Activated B cell treated with CpG ODN at 0.5 μM for 24 hours (primary cell): ENCODE measurements around the gene TIMM10. TPM values are rescaled to one million over a fixed set of nuclear protein-coding genes. Genes with fewer than 3 reads are reported as not detected.

ENCODE experiments used
- ATAC-seq: fragments of 200-7000 bp; cut with Tn5 transposase; one replicate; pipeline ENCODE4 v1.10.0; 2021; ENCODE audit warnings: low read depth, mild to moderate bottlenecking, moderate library complexity
- CTCF ChIA-PET: fragments of 350-600 bp; sonication (Branson Sonifier 250); formaldehyde crosslinking; loops from one replicate; lab custom pipeline; 2021; ENCODE audit warnings: antibody characterized with exemption; lab: Charles Lee
- POLR2A ChIA-PET: fragments of 350-600 bp; sonication (Branson Sonifier 250); formaldehyde crosslinking; loops from one replicate; lab custom pipeline; 2021; ENCODE audit warnings: antibody characterized with exemption; lab: Charles Lee
- DNase-seq: peaks from one replicate; pipeline ENCODE4 v3.0.0; 2022
- H3K27ac Mint-ChIP-seq: one replicate; pipeline ENCODE4 v1.8.0; 2020; ENCODE audit warnings: mixed read lengths
- H3K27me3 Mint-ChIP-seq: one replicate; pipeline ENCODE4 v1.8.0; 2021; ENCODE audit warnings: mixed read lengths
- H3K36me3 Mint-ChIP-seq: one replicate; pipeline ENCODE4 v1.8.0; 2021; ENCODE audit warnings: low read depth, mixed read lengths
- H3K4me1 Mint-ChIP-seq: one replicate; pipeline ENCODE4 v1.8.0; 2021; ENCODE audit warnings: mixed read lengths
- H3K4me3 Mint-ChIP-seq: one replicate; pipeline ENCODE4 v1.8.0; 2020; ENCODE audit warnings: mild to moderate bottlenecking, mixed read lengths
- H3K9me3 Mint-ChIP-seq: one replicate; pipeline ENCODE4 v1.8.0; 2020; ENCODE audit warnings: mixed read lengths
- CTCF ChIP-seq: fragments of 200-600 bp; IDR thresholded peaks from one replicate; pipeline ENCODE4 v1.8.0; 2022; ENCODE audit warnings: antibody characterized with exemption, mild to moderate bottlenecking
- intact Hi-C: fragments of 100-400 bp; cut with micrococcal nuclease; formaldehyde crosslinking; loops from one replicate; pipeline ENCODE4 v1.15.1; 2024
- total RNA-seq: library from RNA; stranded (reverse); gene quantifications from 2 replicates; pipeline ENCODE4 v1.2.3, GENCODE V29; 2022

Gene TIMM10
- total RNA-seq, 1 donor from 2014 or later = 100 TPM

GRCh38 chr11:57500926-57501325 lies 29.6 kb downstream of the TIMM10 start:
- no peak for ATAC-seq
- Mint-ChIP-seq H3K9me3 (no peaks in the 10 kb centered on the region), H3K27ac (no peak overlapping the region), H3K27me3 (no peaks in the 10 kb centered on the region), H3K36me3 (peaks cover 11% of the 10 kb centered on the region), H3K4me3 (no peak overlapping the region), H3K4me1 (peaks cover 6% of the 10 kb centered on the region)
- ChIA-PET POLR2A (no interaction called here), CTCF (interaction anchor here (1.9 kb wide), 1 partner anchor 7 kb away, joined by 13 read pairs; no protein-coding TSS in a partner anchor)
- DNase-seq = no peak
- intact Hi-C loops = no loop called here
- TF ChIP-seq CTCF = no peak

DNA sequence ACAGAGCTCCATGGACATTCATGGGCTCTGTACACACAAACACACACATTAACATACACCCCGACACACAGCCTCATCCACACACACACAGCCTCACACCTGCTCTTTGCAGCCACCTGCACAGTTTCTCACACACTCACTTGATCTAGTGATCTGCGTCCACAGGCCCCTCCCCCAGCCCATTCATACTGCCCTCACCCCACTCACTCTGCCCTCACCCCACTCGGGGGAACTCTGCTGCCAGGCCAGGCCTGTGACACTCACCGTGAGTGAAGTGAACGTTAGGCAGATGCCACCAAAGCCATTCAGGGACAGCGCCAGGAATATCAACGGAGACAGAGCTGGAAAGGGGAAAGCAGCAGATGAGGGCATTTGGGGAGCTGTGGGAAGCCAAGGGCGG lies 30.0 kb downstream of the TIMM10 start:
- no peak overlapping the region for H3K4me3 Mint-ChIP-seq
- ATAC-seq (no peak), DNase-seq (no peak)
- intact Hi-C loops = no loop called here
- H3K36me3 Mint-ChIP-seq = peaks cover 11% of the 10 kb centered on the region
- TF ChIP-seq CTCF = no peak
- H3K9me3 Mint-ChIP-seq = no peaks in the 10 kb centered on the region
- ChIA-PET POLR2A (no interaction called here), CTCF (no interaction called here)
- no peak overlapping the region for H3K27ac Mint-ChIP-seq
- peaks cover 6% of the 10 kb centered on the region for H3K4me1 Mint-ChIP-seq
- no peaks in the 10 kb centered on the region for H3K27me3 Mint-ChIP-seq

- Mint-ChIP-seq H3K27me3 (no peaks in the 10 kb centered on the region), H3K27ac (no peak overlapping the region), H3K4me3 (no peak overlapping the region), H3K9me3 (no peaks in the 10 kb centered on the region), H3K36me3 (peaks cover 11% of the 10 kb centered on the region), H3K4me1 (peaks cover 6% of the 10 kb centered on the region)
- POLR2A ChIA-PET = interaction anchor here (0.5 kb wide), 1 partner anchor 43 kb away, joined by 3 read pairs; no protein-coding TSS in a partner anchor
- DNase-seq = no peak
- CTCF ChIA-PET = no interaction called here
- intact Hi-C loops = loop anchor here (1.0 to 2.0 kb wide), 2 partner anchors 15 to 16 kb away; partner anchors contain the start of gene SLC43A1
- no peak for TF ChIP-seq CTCF
- no peak for ATAC-seq
These were observed 30.5 kb downstream of the TIMM10 start for GRCh38 chr11:57499983-57500461.

GRCh38 chr11:57499413-57499982 lies 31.1 kb downstream of the TIMM10 start:
- intact Hi-C loops = loop anchor here (1.0 to 2.0 kb wide), 2 partner anchors 15 kb away; partner anchors contain the start of gene SLC43A1
- H3K36me3 Mint-ChIP-seq = peaks cover 11% of the 10 kb centered on the region
- no peaks in the 10 kb centered on the region for H3K27me3 Mint-ChIP-seq
- ChIA-PET CTCF (no interaction called here), POLR2A (interaction anchor here (0.5 kb wide), 1 partner anchor 42 kb away, joined by 3 read pairs; no protein-coding TSS in a partner anchor)
- peak overlapping the region; percentile 24 for H3K4me3 Mint-ChIP-seq
- TF ChIP-seq CTCF = no peak
- H3K9me3 Mint-ChIP-seq = no peaks in the 10 kb centered on the region
- ATAC-seq = peak; percentile 100
- no peak overlapping the region for H3K27ac Mint-ChIP-seq
- peak; percentile 64 for DNase-seq
- peaks cover 6% of the 10 kb centered on the region for H3K4me1 Mint-ChIP-seq

- POLR2A ChIA-PET = no interaction called here
- H3K27me3 Mint-ChIP-seq = no peaks in the 10 kb centered on the region
- CTCF ChIA-PET = no interaction called here
- H3K27ac Mint-ChIP-seq = no peak overlapping the region
- peaks cover 11% of the 10 kb centered on the region for H3K36me3 Mint-ChIP-seq
- H3K4me1 Mint-ChIP-seq = peaks cover 11% of the 10 kb centered on the region
- intact Hi-C loops = loop anchor here (2.0 kb wide), 1 partner anchor 16 kb away; the partner anchor contains the start of gene SLC43A1
- TF ChIP-seq CTCF = no peak
- H3K4me3 Mint-ChIP-seq = no peak overlapping the region
- ATAC-seq (no peak), DNase-seq (no peak)
- H3K9me3 Mint-ChIP-seq = no peaks in the 10 kb centered on the region
These were observed 32.0 kb downstream of the TIMM10 start for GRCh38 chr11:57498540-57498939.
